Measurements from ENCODE around the gene ZBTB7B.

GRCh38 chr1:154996966-154997701, 5.5 kb upstream of the ZBTB7B start:
- TF ChIP-seq EZH2 (IDR thresholded peaks at IDR 0.05; ENCODE audit: insufficient read depth, poor library complexity, severe bottlenecking) = no peak
- TF ChIP-seq EZH2phosphoT487 (IDR thresholded peaks at IDR 0.05; ENCODE audit: insufficient read depth, low read depth) = no peak

Data from GM23248 (cell line).